ENCODE data around the gene MTMR3. TPM values are rescaled to one million over a fixed set of nuclear protein-coding genes. Genes with fewer than 3 reads are reported as not detected.
A peak's percentile ranks its signal among the peaks of the same experiment; 100 is the strongest.

MTMR3 gene
- total and polyA plus RNA-seq, 2 of the 8 experiments (the other 6 are each of a cell fraction or from before 2014, with no cell fraction given), result 16.9 to 18.5 TPM

- no peak for FAIRE-seq
These were observed 294 bp upstream of the MTMR3 start for GRCh38 chr22:29882716-29883044.

More at GRCh38 chr22:29882716-29883044, 294 bp upstream of the MTMR3 start:
- H2AK5ac ChIP-seq (ENCODE audit: low read depth, low read length), result no peak overlapping the region
- H2BK5ac ChIP-seq (ENCODE audit: low read depth, low read length), result no peak overlapping the region
- no peaks in the 10 kb centered on the region for H3K36me3 ChIP-seq (ENCODE audit: control insufficient read depth in 2 of 4, insufficient read depth in 4 of 4, low read length in 3 of 4)
- no peak overlapping the region for H3K56ac ChIP-seq (replicated peaks; ENCODE audit: insufficient read length, low read depth, low read length)
- no peak overlapping the region for H3K14ac ChIP-seq (ENCODE audit: insufficient read length)
- peaks cover 0 to 41% of the 10 kb centered on the region in 2 experiments; a peak in 2 of 4 replicates for H3K79me2 ChIP-seq (ENCODE audit: control insufficient read depth in 1 of 2, insufficient read depth in 2 of 2, low read length in 2 of 2)
- H4K8ac ChIP-seq (ENCODE audit: extremely low read depth, insufficient read depth, low read length), result no peak overlapping the region
- 0% methylated on average over 2 of the region's 5 CpGs; no CpG with 5 or more reads in 1 of the 2 experiments for WGBS, 2 experiments (ENCODE audit: extremely low coverage in 1 of 2, insufficient coverage in 1 of 2, insufficient read length in 1 of 2, insufficient replicate concordance in 2 of 2, low coverage in 1 of 2, low lambda C conversion rate in 2 of 2, missing lambda C conversion rate in 1 of 2)
- DNase-seq (ENCODE audit: low read depth in 1 of 2, low spot score in 2 of 2), result no peak
- POLR2A ChIA-PET (ENCODE audit: partially characterized antibody), result interaction anchor here (1.3 kb wide), 1 partner anchor 52 kb away, joined by 3 read pairs; no protein-coding TSS in a partner anchor
- H3K9me3 ChIP-seq (ENCODE audit: insufficient read depth in 2 of 2, low read depth in 1 of 2, low read length in 1 of 2), result no peaks in the 10 kb centered on the region
- 0 out of 2 replicates have a peak, but pooled peaks cover 2% of the 10 kb centered on the region for H3K23me2 ChIP-seq (ENCODE audit: low read depth, low read length)
- no peak overlapping the region for H4K5ac ChIP-seq (ENCODE audit: insufficient read length, low read depth, low read length)
- H3K4me2 ChIP-seq (ENCODE audit: insufficient read depth in 1 of 2, low read depth in 2 of 2, low read length in 2 of 2), result peak overlapping the region in 1 of 2 experiments; percentile 45; a peak in 1 of 4 replicates
- peaks cover 0 to 5% (median 3%) of the 10 kb centered on the region in 4 experiments; a peak in 4 of 7 replicates for H3K4me1 ChIP-seq (replicated peaks in 1 of 4; ENCODE audit: control insufficient read depth in 3 of 4, insufficient read depth in 4 of 4, low read length in 3 of 4)
- H3K79me1 ChIP-seq (ENCODE audit: low read depth, low read length), result no peaks in the 10 kb centered on the region
- no peak overlapping the region for H3K4ac ChIP-seq (replicated peaks; ENCODE audit: insufficient read length, low read depth, low read length)
- no peak overlapping the region for H3K18ac ChIP-seq (ENCODE audit: extremely low read depth, low read length)
- H2BK12ac ChIP-seq (ENCODE audit: low read depth, low read length), result no peak overlapping the region
- no peak overlapping the region for H2BK15ac ChIP-seq (ENCODE audit: low read length)
- CTCF ChIA-PET (ENCODE audit: partially characterized antibody), result interaction anchor here (0.6 to 1.5 kb wide), 4 partner anchors 12 to 1203 kb away, joined by 3 to 4 read pairs (median 4); no protein-coding TSS in a partner anchor
- H4K20me1 ChIP-seq (replicated peaks in 1 of 2; ENCODE audit: control insufficient read depth in 1 of 2, insufficient read depth in 2 of 2, low read length in 2 of 2), result peaks cover 0 to 5% of the 10 kb centered on the region in 2 experiments
- H3K27ac ChIP-seq (ENCODE audit: low read depth, low read length), result no peak overlapping the region
- H2AFZ ChIP-seq (ENCODE audit: low read length), result no peak overlapping the region
- no peak overlapping the region for H4K91ac ChIP-seq (replicated peaks; ENCODE audit: insufficient read length, low read length)
- H3K9ac ChIP-seq (replicated peaks in 1 of 4; ENCODE audit: extremely low read depth in 1 of 4, low read depth in 3 of 4, low read length in 3 of 4), result no peak overlapping the region
- peak overlapping the region in 2 of 4 experiments; percentile 84 to 96; a peak in 4 of 8 replicates for H3K4me3 ChIP-seq (ENCODE audit: extremely low read depth in 1 of 4, insufficient read depth in 2 of 4, low read depth in 3 of 4, low read length in 4 of 4)
- H2BK120ac ChIP-seq (replicated peaks; ENCODE audit: low read depth, low read length), result no peak overlapping the region
- H3K27me3 ChIP-seq (replicated peaks in 1 of 4; ENCODE audit: control insufficient read depth in 3 of 4, extremely low read depth in 1 of 4, insufficient read depth in 3 of 4, low read length in 3 of 4), result no peaks in the 10 kb centered on the region
- no peak overlapping the region for H2BK20ac ChIP-seq (ENCODE audit: low read length)
- H3K23ac ChIP-seq (ENCODE audit: insufficient read length), result no peak overlapping the region
- TF ChIP-seq ZNF274 (IDR thresholded peaks at IDR 0.05; ENCODE audit: borderline replicate concordance, extremely low read depth, low read length) (no peak), RBBP5 (IDR thresholded peaks at IDR 0.05; ENCODE audit: borderline replicate concordance, low read depth, low read length) (no peak), SRF (IDR thresholded peaks at IDR 0.05; ENCODE audit: low read depth, low read length) (no peak), GTF2F1 (IDR thresholded peaks at IDR 0.05; ENCODE audit: borderline replicate concordance, low read depth, low read length) (no peak), JUN (IDR thresholded peaks at IDR 0.05; ENCODE audit: low read depth, low read length) (no peak), GABPA (IDR thresholded peaks at IDR 0.05; ENCODE audit: borderline replicate concordance, insufficient read depth, low read length) (no peak), CREB1 (IDR thresholded peaks at IDR 0.05) (no peak)
